Measurements from ENCODE around the gene PXMP4.

- TF ChIP-seq BCL6B (tag by site-specific recombination; IDR thresholded peaks at IDR 0.05) (no peak), ZBTB26 (tag by site-specific recombination; optimal IDR thresholded peaks at IDR 0.05) (no peak), ZNF23 (tag by site-specific recombination; IDR thresholded peaks at IDR 0.05; ENCODE audit: borderline replicate concordance) (no peak), ZNF148 (tag by site-specific recombination; IDR thresholded peaks at IDR 0.05; ENCODE audit: borderline replicate concordance) (no peak)
Observed at GRCh38 chr20:33727115-33727479, 7.0 kb upstream of the PXMP4 start.

Data from HEK293 (cell line).